Limb (tissue), 2 donors: ENCODE results near the gene TAF6L.
"Not testable (repeated sequence)": the region's sequence is repeated elsewhere in the genome, so short reads cannot be mapped to it uniquely, and the experiment has no call there.

Source experiments
- DNase-seq, 2 donors: peaks; one replicate each; pipeline ENCODE4 v3.0.0-alpha.2; 2016; ENCODE audit errors: extremely low spot score in 2 of 2

TAF6L gene

DNA sequence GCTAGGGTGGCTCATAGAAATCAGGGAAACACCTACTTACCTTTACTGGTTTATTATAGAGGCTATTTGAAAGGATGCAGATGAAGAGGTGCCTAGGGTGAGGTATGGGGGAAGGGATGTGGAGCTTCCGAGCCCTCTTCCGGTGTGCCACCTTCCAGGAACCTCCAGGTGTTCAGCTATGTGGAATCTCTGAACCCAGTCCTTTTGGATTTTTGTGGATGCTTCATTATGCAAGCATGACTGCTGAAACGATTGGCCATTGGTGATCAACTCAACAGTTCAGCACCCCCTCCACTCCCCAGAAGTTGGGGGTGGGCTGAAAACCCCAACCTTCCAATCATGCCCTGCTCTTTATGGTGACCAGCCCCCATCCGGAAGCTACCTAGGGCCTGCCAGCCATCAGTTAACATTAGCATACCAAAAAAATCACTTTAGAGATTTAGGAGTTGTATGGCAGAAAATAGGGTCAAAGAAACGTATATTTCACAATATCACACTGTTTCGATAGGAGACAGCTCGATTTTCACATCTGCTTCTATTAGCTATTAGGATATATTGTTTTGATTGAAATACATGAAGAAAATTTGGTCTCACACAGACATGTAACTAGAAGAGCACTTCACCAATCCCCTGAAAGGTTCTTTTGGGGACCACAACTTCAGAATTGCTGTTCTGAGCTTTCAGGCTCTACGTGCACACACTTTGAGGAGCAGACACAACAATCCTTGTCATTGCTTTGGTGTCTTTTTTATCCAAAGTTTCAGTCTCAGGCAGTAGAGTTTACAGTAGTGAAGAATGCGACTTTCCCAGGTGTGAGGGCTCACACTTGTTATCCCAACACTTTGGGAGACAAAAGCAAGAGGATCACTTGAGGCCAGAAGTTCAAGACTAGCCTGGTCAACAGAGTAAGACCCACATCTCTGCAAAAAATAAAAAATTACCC is 13.1 kb upstream of the TAF6L start:
- no peak for DNase-seq

DNA sequence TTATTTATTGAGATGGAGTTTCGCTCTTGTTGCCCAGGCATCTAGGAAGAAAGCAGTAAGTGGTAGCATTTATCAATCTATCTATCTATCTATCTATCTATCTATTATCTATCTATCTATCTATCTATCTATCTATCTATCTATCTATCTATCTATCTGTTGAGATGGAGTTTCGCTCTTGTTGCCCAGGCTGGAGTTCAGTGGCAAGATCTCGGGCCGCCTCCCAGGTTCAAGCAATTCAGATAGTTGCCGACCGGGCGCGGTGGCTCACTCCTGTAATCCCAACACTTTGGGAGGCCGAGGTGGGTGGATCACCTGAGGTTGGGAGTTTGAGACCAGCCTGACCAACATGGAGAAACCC is 10.3 kb upstream of the TAF6L start:
- DNase-seq = not testable (repeated sequence)

DNA sequence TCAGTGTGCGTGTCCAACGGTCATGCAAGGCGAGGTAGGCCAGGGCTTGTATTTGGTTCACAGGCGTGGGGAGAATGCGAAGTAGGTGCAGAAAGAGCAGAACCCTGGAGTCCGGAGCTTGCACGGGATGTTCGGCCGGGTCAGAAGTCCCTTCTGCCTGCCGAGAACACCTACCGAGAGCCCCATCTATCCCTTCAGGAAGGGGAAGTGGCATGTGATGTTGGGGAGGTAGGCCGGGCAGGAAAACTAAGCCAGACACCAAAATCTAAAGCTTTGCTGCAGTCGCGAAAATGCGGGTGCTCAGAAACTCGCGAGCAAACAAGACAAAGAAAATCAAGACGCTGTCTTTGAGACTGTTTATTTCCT is 435 bp upstream of the TAF6L start:
- peak in 1 of 2 donors; percentile 67 for DNase-seq

DNA sequence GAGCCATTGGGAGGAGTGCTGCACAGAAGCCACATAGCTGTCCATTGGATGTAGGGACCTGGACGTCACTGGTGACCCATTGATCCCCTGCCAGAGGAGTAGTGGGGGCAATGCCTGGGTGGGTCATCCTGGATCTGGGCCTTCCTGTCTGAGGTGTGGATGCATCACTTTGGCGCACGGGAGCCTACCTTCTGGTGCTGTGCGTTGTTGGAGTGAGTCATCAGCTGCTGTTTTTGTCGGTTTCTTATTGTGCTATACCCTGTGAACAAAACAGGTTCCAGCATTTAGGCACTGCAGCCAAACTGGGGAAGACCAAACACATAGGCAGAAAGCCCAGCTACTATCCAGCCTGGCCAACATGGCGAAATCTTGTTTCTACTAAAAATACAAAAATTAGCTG is 3.2 kb downstream of the TAF6L start:
- no peak for DNase-seq

DNA sequence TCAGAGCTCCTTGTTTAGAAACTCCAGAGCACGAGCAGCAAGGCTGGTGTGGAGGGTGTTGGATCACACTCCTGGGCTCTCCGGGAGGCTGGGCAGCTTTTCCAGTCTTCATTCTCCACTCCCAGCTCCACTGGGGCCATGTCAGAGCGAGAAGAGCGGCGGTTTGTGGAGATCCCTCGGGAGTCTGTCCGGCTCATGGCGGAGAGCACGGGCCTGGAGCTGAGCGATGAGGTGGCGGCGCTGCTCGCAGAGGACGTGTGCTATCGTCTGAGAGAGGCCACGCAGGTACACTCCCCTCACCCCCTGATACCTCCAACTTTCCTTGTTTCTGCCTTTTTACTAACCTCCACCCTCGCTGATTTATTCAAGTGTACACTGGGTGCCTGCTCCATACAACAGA is 4.5 kb downstream of the TAF6L start:
- no peak for DNase-seq

DNA sequence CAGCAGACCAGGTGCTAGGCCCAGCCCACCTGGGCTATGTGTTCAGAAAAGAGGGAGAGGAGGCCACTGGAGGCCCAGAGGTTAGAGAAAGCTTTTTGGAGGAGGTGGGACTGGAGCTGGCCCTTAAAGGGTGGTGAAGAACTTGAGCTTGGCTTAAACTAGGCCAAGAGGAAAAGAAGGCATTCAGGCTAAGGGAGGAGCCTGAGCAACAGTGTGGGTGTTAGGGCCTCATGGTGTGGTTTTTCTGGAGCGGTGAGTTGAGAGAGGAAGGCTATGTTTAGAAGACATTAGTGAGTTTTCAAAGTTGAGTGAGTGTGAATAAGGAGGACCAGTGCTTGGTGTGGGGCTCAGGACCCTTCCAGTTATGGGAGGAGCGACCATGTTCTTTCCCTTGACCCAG is 6.2 kb downstream of the TAF6L start:
- DNase-seq = no peak

DNA sequence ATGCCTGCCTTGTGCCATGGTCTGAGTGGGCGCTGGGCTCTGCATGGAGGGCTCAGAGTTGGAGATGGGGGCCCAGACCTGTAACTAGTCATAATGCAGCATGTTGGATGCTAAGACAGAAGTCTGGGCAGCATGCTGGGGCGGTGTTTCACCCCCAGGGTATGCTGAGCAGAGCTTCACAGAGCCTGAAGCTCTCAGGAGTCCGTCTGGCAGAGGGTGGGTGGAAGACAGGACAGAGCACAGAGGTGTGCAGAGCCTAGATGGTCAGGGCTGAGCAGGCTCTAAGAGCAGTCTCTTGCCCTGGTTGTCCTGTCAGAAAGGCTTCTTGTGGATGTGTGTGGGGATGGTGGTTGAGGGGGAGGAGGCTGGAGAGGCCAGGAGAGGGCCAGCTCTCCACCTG is 7.2 kb downstream of the TAF6L start:
- DNase-seq = no peak

DNA sequence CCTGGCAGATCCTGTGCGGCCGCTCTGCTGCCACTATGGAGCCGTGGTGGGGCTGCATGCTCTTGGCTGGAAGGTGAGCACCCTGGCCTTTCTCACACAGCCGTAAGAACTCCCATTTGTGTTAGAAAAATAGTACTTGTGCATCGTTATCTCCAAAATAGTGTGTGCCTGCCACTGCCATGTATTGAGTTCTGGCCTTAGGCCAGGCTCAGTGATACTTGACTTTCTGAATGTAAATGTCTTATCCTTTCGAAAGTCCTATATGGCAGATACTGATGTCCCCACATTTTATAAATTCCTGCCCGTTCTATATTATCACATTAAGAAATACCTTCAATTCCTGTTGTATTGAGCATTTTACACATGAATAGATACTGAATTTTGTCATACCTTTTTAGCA is 11.6 kb downstream of the TAF6L start:
- DNase-seq = no peak

DNA sequence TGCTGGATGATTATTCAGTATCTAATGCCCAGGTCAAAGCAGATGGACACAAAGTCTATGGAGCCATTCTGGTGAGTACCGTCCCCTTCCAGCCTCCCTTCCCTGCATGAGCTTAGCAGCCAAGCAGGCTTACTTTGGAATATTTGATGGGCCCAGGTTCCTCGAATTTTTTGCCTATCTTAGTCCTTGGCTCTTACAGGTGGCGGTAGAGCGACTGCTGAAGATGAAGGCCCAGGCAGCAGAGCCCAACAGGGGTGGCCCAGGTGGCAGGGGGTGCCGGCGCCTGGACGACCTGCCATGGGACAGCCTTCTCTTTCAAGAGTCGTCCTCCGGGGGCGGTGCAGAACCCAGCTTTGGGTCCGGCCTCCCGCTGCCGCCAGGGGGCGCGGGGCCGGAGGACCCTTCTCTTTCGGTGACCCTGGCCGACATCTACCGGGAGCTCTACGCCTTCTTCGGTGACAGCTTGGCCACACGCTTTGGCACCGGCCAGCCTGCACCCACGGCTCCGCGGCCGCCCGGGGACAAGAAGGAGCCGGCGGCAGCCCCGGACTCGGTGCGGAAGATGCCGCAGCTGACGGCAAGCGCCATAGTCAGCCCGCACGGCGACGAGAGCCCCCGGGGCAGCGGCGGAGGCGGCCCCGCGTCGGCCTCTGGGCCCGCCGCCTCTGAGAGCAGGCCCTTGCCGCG is 15.3 kb downstream of the TAF6L start:
- DNase-seq = peak; percentile 91

DNA sequence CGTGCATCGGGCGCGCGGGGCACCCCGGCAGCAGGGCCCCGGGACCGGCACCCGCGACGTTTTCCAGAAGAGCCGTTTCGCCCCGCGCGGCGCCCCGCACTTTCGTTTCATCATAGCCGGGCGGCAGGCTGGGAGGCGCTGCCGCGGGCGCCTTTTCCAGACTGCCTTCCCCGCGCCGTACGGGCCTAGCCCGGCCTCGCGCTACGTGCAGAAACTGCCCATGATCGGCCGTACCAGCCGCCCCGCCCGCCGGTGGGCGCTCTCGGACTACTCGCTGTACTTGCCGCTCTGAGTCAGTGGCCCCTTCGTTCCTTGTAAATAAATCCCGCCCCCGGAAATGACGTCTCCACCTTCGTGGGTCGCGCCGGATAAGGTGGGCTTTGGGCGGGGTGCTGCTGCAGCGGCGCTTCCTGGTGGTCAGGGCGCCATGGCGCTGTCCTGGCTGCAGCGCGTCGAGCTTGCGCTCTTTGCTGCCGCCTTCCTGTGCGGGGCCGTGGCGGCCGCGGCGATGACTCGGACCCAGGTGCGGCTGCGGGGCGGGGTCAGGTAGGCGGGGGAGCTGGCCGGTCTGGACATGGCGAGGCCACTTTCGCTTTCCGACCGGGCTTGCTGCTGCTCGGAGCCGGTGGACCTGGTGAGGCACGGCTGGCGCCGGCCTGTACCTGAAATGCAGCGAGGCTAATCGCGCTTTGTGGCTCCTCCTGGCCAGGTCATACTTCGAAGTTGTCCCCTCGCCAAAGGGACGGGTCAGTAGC is 16.0 kb downstream of the TAF6L start, which contains the start of gene TMEM179B:
Gene TMEM179B, plus strand, starts transcription at position 398 of the 755 bp plus-strand sequence. Its CDS starts 30 bp downstream, at position 428.
- peak; percentile 96 to 98 for DNase-seq

DNA sequence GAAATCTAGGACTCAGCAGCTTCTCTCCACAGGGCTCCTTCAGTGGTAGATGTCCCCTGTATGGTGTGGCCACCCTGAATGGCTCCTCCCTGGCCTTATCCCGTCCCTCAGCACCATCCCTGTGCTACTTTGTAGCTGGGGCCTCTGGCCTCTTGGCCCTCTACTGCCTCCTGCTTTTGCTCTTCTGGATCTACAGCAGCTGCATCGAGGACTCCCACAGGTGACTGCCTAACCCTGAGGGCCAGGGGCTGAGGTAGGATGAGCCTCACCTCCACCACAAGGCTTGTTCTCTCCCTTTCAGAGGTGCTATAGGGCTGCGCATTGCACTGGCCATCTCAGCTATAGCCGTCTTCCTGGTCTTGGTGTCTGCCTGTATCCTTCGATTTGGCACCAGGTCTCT is 17.8 kb downstream of the TAF6L start:
- DNase-seq = no peak

DNA sequence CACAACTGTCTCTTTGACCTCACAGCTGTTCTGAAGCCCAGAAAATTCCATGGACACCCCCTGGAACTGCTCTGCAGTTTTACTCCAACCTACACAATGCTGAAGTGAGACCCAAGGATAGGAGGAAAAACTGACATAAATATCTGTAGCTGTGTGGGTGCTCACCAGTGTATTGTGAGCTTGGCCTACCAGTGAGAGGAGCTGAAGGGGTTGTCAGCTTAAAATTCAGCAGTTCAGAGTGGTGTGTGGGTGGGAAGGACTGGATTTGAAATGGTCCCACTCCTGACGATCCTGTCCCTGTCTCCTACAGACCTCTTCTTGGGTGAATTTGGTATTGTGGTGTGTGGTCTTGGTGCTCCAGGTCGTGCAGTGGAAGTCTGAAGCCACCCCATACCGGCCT is 18.4 kb downstream of the TAF6L start:
- DNase-seq = no peak

DNA sequence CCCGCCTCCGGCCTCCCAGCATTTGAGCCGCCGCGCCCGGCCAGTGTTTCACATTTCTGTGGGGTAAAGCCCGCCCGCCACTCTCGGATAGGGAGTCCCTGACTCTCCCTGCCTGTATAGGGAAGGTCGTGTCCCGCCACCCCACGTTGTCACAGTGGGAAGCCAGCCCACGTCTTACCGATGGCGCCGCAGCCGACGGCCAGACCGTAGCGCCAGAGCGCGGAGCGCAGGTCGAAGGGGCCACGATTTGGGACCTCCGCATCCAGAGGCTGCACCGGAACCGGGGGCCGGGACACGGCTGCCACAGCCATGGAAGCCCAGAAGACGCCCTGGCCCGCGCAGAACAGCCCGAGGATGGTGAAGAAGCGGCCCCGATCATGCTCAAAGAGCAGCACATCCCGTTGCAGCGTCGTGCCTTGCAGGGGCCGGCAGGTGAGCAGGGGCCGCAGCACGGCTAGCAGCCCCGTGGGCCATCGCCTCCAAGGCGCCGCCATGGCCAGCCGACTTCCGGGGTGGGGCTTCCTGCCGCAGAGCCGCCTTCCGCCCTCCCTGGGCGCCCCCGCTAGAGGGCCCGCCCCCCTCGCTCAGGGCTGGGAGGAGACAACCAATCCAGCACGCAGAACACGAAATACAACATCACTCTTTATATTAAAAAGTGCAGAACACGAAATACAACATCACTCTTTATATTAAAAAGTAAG is 20.5 kb downstream of the TAF6L start, which contains the start of gene TMEM223:
Gene TMEM223, minus strand, starts transcription at position 506 of the 701 bp plus-strand sequence. Its CDS starts 12 bp downstream, at position 494.
- DNase-seq = peak; percentile 83 to 91

DNA sequence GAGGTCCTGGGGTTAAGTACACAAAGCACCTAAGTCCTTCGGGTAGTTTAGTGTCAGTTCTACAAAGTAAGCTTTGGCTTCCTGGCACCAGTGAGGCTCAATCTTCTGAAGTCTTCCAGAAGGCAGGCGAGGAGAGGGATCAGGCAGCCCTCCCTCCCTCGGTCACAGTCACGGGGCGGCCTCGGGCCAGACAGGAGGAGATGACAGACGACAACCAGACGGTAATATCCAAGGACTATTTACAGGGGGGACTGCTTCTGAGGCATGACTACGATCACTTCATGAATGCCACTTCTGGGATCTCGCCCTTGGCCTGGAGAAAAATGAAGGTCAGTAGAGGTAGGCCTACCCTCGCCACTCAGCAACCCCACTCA is 21.0 kb downstream of the TAF6L start:
- peak in 1 of 2 donors; percentile 42 for DNase-seq

DNA sequence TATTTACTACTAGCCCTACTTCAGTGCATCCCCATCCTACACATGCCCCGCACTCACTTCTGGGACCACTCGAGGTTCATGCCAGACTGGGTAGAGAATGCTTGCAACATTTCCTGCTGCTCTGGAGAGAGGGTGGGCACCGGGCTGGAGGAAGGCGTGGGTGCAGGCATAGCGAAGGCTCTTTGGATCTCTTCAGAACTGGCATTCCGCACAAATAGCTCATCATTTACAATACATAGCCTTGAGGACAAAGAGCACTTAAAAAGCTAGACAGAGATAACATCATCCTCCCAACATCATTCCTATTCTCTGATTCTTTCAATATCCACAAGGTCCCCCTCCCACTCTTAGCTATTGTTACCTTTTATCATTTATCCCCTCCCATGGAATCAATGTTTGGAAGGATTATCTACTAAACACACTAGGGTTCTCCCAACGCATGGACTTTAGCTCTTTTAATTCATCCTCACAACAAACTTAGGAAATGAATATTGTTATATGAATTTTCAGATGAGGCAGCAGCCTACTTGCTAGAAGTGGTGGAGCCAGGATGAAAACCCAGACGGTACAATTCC is 23.1 kb downstream of the TAF6L start:
- DNase-seq = no peak

DNA sequence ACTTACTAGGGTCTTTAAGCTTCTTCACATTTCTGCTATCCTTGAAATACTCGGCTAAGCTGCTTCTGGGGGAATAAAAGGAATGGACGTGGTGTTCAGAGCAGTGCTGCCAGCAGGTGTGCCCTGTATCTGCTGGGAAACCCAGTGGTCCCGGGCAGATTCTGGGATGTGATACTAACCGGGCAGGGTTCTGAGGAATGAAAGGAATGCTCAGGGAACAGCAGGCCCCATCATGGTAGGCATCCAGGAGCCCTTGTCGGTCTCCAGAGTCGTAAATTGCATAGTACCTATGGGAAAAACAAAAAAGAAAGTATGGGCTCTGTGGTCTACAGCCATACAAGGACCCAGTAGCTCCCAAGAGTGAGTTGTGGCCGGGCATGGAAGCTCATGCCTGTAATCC is 25.1 kb downstream of the TAF6L start:
- DNase-seq = no peak

DNA sequence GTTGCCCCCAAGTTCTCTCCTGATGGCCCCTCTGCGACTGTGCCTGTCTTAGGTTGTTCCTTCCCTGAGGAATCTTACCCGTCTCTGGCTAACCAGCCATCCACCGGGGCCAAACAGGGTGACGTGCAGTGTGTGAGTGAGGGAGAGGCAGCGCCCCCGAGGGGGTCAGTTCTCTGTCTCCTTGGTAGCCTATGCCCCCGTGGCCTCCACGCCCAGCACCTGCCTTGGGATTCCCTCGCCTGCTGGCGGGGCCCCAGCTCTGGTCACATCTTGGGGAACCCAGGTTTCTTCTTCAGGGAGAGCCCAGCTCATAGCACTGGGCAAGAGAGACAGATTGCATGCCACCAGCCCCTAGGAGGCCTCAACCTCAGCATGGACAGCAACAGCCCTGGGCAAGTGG is 28.3 kb downstream of the TAF6L start:
- no peak for DNase-seq

DNA sequence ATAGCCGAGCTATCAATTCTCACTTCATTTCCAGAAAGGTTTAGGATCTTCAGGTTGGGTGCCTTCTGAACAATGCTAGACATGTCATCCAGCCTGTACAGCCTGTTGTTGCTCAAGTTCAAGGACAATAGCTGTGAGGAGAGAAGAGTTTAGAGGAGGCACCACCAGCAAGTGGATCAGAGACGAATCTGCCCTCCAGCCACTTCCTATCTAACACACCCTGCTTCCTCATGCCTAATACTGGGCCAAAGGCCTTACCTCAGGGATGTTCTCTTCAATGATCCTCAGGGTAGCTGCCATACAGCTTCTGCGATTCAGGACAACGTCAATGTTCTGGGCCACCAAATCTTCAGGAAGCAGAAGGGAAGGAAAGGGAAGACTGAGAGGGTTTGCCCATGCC is 29.9 kb downstream of the TAF6L start:
- DNase-seq = no peak

DNA sequence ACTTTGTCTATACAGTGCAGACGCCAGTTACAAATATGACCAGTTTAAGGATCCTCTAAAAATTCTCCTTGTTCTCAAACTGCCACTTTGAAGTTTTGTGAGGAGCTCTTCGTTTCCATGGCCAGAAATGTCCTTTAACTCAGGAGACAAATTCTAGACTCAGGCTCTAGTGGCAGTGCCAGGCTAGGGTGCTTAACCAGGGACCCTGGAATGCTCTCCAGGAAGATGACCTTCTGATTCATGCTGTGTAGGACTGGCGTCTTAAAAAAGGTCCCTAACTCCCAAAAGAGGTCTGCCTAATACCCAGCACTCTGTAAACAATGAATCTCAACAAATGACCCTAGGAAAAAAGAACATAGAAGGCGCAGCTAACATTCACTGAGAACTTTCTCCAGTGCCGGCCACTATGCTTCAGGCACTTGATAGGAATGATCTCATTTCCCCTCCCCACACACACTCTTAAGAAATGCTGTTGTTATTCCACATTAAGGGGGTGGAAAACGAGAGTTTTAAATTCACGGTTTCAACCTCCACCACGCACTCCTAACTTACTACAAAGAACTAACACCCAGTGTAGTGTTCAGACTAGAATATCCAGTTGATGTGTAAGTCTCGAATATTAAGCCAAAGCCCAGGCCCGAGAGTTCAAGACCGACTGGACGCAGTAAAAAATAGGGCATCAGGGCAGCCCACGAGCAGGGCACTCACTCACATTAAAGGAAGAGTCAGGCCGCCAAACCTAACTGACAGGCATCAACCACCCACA is 33.3 kb downstream of the TAF6L start:
- no peak for DNase-seq
